Raji (cell line): ENCODE data around the gene XXYLT1.

Experiments used
- POLR2A ChIP-seq: IDR thresholded peaks from 2 replicates; pipeline ENCODE4 v1.6.1; 2011; ENCODE audit warnings: low read depth, low read length, control low read depth; ENCODE audit not compliant: insufficient read depth

The XXYLT1 gene

DNA sequence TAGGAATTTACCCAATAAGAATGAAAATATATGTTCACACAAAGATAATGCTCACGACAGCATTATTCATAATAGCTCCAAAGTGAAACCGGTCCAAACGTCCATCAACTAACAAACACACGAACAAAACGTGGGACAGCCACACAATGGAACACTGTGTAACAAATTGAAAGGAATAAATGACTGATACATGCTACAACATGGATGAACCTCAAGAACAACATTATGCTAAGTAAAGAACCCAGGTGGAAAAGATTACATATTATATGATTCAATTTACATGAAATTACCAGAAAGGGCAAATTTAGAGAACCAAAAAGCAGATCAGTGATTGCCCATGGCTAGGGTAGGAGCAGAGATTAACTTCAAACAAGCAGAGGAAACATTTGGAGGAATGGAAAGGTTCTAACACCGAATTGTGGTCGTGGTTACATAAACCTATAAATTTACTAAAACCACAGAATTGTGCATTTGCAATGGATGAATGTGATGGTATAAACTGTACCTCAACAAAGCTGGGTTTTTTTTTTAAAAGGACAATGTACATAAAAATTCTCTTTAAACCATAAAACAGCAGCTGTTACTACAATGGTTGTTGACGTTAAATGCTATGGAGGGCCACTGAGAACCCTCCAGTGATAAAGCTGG is 76.3 kb downstream of the XXYLT1 start:
- TF ChIP-seq POLR2A, result no peak

DNA sequence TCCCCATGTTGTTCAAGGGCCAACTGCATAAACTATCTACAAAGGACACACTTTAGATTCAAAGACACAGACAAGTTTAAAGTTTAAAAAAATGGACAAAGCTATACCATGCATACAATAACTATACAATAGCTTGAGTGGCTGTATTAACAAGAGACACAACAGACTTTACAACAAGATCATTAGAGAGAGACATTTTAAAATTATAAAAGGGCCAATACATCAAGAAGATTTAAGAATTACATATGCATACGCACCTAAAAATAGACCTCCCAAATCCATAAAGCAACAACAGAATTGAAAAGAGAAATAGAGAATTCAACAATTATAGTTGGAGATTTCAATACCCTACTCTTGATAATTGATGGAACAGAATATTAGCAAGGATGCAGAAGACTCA is 79.4 kb downstream of the XXYLT1 start:
- TF ChIP-seq POLR2A, result no peak

DNA sequence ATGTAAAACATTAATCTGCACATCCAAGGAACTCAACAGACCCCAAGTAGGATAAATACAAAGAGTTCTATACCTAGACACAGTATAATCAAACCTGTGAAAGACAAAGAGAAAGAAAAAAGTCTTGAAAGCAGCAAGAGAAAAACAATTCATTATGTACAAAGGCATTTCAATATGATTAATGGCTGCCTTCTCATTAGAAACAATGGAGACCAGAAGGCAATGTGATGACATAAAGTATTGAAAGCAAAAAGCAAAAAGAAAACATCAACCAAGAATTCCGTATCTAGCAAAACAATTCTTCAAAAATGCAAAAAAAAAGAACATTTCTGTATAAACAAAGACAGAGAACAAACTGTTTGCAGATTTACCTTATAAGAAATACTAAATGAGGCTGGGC is 81.1 kb downstream of the XXYLT1 start:
- no peak for TF ChIP-seq POLR2A

DNA sequence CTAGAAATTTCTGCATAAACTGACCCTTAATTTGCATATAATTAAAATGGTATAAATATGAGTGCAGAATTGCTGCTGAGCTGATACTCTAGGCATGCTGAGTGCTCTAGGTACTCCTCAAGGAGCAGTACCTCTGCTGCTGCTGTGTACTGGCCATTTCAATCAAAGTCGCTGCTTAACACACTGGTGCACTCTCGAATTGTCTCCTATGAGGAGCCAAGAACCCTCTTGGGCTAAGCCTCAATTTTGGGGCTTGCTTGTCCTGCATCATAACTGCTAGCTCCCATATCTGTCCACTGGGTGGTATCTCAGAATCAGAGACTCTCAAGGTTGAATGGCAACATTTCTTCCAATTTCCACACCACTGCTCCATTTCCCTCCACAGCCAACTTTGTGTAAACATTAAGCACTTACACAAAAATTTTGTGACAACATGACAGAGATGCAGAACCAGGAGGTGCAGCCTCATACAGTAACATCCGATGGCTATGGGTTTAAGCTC is 82.5 kb downstream of the XXYLT1 start:
- TF ChIP-seq POLR2A, result no peak

DNA sequence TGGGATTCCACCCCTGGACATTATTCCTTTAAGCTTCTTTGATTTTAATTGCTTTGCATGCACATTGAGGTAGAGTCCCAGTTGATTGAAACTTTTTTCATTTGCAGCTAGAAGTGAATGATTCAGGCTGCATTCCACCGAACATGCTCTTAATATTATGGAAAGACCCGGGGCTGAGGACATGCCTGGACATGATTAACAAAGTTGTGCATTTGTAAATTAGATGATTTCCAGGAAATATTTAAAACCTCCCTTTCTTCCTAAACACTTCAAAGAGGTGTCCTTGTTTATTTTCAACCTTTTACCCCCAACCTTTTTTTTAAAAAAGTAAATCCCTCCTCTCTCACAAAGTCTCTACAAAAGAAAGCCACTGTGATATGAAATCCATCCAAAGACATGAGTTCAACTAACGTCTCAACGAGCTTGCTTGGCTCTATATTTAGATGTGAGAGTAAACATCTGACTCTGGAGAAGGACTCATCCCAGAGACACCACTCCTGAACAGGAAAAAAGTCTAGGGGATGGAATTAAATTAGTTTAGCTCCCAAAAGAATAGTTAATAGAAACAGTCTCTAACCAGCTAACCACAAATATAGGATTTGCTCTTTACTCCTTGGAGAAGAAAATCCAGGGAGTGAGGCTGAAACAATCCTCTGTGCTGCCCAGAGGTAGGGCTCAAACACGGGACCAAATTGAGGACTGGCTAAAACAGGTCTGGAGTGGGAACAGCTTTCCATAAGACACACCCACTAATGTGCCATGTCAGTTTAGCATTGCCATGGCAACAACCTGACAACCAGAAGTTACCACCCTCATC is 83.1 kb downstream of the XXYLT1 start:
- TF ChIP-seq POLR2A, result no peak

DNA sequence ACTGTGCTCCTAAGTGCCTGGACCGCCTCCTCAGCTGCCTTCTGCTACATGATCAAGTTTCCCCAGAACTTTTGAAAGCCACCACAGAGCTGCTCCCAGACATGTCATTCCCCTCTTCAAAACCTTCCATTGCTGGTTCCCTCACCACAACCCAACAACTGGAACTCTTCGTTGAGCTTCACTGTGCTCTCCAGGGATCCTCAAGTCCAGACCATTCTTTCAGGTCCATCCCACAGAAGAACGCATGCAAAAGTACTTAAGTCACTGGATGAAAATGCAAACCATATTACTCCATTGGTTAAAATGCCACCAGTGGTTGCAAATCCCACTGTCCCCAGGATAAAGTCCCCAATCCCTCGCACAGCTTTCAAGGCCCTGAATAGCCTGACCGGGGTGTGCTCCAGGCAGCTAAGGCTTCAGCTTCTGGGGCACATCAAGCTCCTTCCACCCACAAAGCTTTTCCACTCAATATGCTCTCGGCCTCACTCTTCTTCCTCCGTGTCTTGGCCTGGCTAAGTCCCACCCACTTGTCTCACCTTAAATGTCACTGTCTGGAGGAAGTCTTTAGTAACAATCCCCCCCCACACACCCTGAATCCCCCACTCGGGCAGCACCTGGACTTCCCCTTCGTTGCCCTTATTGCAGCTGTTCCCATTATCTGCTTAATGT is 84.8 kb downstream of the XXYLT1 start:
- TF ChIP-seq POLR2A, result no peak

DNA sequence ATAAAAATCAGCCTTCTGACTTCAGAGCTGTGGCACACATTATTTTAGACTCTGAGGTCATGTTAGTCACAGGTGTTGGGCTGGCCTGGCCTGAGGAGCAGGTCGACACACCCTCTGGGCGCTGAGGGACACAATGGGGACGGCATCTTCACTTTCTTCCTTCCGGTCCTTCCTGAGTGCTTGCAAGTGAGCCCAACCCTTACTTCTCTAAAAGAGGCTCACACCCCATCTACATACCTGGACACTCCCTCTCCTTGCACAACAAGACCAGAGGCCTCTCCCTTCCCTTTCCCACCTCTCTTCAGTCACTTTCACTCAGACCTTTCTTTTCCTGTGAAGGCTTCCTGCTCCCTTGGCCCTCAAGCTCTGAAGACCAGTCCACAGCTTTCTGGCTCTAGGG is 85.4 kb downstream of the XXYLT1 start:
- no peak for TF ChIP-seq POLR2A

DNA sequence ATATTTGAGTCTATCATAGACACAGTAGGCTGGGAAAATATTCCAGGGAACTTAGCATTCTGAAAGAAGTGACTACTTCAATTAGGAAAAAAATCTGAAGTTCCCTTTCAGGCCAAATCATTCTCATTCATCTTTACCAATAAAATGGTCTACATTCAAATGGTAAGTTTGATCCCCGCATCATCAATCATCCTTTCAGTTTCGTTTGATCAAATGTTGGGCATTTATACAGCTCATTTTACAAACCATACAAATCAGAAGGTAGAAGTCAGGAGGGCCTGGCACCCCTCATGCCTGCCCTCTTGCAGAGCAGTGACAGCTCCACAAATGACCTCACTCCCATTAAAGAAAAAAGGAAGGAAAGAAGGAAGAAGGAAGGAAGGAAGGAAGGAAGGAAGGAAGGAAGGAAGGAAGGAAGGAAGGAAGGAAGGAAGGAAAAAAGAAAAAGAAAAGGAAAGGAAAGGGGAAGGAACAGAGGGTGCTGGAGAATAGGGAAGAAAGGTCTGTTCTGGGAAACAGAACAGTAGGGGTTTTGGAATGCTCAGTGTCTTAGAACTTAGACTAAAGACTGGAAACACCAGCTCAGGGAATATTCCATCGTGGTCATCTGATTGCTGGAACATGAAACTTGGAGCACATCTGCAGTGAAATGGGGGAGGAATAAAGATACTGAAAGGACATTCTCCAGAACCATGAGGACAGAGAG is 86.1 kb downstream of the XXYLT1 start:
- no peak for TF ChIP-seq POLR2A

DNA sequence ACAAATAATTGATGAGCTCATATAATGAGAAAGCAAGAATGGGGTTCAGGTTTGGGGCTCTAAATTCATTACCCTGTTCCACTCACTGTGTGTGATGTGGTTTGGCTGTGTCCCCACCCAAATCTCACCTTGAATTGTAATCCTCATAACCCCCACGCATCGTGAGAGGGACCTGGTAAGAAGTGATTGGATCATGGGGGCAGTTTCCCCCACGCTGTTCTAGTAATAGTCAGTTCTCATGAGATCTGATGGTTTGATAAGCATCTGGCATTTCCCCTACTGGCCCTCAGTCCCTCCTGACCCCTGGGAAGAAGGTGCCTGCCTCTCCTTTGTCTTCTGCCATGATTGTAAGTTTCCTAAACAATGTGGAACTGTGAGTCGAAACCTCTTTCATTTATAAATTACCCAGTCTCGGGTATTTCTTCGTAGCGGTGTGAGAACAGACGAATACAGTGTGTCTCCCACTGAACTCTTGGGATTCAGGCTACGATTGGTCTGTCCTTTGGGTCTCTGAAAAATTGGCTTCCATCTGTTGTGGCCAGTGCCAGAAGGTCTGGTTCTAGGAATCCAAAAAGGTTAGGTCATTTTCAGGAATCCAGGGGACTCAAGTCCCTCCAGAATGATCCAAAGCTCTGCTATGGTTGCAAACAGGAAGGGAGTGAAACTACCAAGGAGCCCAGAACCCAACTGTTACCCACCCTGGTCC is 87.7 kb downstream of the XXYLT1 start:
- no peak for TF ChIP-seq POLR2A

DNA sequence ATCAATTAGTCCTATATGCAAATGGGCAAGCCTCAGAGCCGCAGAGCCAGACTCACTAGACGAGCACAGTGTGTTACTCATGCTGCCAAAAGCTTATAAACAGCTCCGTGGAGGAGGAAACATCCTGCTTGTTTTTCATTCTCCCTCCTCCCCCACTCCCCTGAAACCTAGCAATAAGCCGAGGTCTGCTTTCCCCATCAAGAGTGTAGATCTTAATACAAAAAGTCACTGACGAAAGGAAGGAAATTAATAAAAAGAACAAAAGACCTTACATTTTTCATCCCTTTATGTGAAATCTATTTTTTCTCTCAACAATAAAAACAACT is 88.5 kb downstream of the XXYLT1 start:
- TF ChIP-seq POLR2A, result no peak

DNA sequence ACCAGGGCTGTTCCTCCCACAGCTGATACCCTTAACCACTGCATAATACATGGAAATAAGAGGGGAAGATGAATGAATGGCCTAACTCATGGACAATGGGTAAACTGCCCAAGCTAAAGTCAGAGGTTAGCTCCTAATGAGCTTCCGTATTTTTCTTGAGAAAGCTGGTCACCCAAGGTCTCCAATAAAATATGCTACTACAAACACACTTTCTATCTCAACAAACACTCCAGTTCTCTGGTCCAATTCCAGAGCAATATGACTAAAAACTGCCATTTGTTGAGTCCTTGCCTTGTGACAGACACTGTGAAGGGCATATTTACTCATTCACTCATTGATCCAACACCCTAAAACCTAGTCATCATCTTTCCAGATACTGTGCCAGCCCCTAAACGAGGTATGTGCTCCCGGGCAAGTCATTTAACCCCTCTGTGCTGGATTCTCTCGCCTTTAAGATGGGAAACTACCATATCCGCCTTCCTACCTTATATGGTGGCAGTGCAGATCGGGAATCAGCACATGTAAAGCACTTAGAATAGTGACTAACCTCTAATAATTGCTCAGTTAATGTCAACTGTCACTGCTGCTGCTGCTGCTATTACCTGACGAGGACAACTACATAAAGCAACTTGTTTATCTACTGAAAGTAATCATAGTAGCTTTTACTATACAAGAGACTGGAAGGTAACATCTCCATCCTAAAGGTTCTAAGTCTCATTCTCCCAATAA is 89.1 kb downstream of the XXYLT1 start:
- TF ChIP-seq POLR2A, result no peak

DNA sequence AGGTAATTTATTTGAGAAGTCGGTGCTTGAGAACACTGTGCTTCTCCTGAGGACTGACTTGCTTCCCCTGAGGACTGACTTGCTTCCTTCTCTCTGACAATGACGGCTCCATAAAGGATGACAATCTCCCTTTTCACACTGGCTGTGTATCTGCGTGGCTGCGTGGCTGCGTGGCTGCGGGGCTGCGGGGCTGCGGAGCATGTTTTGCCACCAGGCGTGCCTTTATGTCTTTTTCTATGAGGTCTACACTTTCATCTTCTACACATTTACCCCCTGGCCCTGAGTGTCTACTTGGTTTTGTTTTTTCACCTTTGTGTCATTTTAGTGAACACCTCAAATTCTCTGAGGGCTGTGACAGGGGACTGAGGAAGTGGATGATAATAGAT is 89.9 kb downstream of the XXYLT1 start:
- TF ChIP-seq POLR2A, result no peak

DNA sequence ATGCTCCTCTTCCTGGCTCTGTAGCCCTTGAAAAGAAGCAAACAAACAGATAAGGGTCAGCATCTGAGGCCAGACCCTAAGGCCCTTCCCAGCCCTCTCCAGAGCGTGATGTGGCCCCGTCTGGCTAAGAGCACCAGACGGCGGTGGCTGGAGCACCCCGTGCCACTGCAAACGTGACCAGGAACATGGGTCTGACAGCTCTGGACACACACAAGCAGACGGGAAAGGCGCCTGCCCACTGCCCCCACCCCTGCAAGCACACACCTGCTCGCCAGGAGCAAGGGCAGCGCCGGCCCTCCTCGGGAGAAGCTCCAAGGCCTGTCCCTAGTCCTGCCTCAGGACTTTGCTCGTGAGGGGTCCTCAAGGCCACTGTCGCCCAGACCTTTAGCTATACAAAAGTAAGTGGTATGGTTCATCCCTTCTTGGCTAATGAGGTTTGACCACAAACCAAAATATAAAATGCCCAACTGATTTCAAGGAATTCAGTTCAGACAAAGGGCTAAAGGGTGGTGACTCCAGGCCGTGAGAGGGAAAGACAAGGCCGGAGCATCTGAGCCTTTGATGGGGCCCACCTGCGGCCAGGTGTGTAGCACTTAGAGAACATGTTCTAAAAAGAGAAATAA is 90.4 kb downstream of the XXYLT1 start:
- TF ChIP-seq POLR2A, result no peak
